ENCODE measurements around the gene NEURL1B.

Gene NEURL1B

DNA sequence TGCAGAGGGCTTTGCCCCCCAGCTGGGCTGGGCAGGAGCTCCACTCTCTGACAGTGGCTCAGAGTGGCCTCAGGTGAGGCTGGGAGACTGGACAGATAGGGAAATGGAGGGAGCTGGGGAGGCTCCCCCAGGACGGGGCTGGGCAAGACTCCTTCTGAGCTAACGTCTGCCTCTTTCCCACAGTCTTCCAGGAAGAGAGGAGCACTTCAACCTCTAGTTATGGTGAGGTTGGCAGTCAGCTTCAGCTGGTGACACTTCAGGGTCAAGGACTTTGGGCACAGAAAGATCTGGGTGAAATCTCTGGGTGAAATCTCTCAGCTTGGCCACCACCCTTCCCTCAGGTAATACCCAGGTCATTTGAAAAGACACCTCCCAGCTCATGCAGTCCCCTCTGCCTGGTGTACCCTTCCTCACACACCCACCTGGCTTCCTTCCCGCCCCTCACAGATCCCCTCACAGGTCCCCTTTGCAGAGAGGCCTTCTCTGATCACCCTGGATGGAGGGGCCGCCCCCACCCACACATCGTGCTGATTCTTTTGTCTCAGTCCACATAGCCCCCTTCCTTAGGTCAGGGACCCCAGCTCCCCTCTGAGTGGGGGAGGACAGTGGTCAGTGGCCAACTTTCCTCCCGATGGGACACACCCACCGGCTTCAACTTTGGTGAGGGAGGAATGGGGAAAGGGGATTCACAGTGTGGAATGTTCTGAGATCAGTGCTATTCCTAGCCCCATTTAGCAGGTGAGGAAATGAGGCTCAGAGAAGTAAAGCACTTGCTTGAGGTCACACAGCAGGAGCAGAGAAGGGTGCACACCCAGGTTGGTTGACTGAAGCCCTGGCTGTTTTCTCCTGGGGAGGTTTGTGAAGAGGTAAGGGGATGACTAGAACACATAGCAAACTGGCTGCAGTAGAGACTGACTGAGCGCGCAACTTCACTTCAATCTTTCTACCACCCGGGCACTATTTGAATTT is 15.8 kb upstream of the NEURL1B start:
- POLR2A ChIA-PET, result no interaction called here
- TF ChIP-seq, protein P1, sequence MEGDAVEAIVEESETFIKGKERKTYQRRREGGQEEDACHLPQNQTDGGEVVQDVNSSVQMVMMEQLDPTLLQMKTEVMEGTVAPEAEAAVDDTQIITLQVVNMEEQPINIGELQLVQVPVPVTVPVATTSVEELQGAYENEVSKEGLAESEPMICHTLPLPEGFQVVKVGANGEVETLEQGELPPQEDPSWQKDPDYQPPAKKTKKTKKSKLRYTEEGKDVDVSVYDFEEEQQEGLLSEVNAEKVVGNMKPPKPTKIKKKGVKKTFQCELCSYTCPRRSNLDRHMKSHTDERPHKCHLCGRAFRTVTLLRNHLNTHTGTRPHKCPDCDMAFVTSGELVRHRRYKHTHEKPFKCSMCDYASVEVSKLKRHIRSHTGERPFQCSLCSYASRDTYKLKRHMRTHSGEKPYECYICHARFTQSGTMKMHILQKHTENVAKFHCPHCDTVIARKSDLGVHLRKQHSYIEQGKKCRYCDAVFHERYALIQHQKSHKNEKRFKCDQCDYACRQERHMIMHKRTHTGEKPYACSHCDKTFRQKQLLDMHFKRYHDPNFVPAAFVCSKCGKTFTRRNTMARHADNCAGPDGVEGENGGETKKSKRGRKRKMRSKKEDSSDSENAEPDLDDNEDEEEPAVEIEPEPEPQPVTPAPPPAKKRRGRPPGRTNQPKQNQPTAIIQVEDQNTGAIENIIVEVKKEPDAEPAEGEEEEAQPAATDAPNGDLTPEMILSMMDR (IDR thresholded peaks at IDR 0.05; ENCODE audit: control extremely low read depth, extremely low read depth, low read depth, missing control alignments), result no peak
- no peak for DNase-seq (ENCODE audit: extremely low spot score)
- CTCF ChIA-PET, result no interaction called here

DNA sequence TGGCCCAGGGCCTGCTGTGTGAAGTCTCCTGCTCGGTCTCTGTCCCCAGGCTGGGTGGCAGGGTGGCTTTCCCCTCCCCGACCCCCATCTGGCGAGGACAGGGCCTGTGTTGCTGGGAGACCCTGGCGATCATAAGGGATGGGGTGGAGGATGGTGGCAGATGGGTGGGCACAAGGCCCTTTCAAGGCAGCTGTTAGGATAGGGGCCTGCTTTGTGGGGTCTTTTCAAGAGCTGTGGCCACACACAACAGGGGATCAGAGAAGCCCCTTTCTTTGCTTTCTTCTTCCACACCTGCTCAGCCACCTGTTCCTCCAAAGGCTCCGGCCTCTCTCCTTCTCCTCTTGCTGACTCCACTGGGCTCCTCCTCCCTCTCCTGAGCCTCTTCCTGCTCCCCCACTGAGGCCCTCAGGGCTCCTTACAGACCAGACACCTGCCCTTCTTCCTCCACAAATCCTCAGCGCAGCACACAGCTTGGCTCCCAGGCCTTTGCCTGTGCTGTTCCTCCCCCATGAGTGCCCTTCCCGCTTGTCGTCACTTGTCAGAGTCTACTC is 15.0 kb upstream of the NEURL1B start:
- DNase-seq (ENCODE audit: extremely low spot score), result no peak
- POLR2A ChIA-PET, result no interaction called here
- CTCF ChIA-PET, result no interaction called here

DNA sequence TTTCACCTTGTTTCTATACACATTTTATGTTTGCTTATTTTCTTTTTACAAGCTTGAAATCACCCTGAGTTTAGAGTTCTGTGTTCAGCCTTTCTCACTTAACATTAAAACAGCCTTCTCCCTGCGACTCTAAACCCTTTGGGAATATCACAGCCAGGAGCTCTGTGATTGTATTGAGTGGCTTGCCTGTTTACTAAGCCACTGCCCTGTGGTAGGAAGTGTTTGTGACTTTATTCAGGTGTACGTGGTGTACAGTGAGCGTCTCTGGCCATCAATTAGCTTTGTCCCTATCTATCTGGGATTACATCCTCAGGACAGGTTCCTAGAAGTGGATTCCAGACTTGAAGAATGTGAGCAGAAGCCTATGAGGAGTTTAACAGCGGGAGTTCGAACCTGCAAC is 11.0 kb upstream of the NEURL1B start:
- DNase-seq (ENCODE audit: extremely low spot score), result no peak
- POLR2A ChIA-PET, result no interaction called here
- TF ChIP-seq, protein P1 (IDR thresholded peaks at IDR 0.05; ENCODE audit: control extremely low read depth, extremely low read depth, low read depth, missing control alignments), result no peak
- CTCF ChIA-PET, result no interaction called here

More for the DNA sequence above, 15.0 kb upstream of the NEURL1B start:
- TF ChIP-seq, protein P1 (IDR thresholded peaks at IDR 0.05; ENCODE audit: control extremely low read depth, extremely low read depth, low read depth, missing control alignments), result no peak

DNA sequence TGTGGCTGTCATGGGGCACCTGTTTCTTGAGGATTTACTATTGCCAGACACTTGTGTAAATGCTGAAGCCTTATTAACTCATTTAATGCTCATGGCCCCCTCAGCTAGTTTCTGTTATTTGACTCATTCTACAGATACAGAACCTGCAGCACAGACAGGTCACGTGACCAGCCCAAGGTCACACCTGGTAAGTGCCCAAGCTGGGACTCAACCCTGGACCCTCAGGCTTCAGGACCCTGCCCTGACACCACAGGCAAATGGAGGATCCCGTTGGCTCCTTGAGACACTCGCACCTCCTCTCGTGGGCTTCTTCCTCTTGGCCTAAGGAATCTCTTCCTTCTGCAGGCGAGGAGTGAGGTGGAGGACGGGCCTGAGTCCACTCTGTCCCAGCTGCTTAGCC is 10.6 kb upstream of the NEURL1B start:
- no peak for DNase-seq (ENCODE audit: extremely low spot score)
- POLR2A ChIA-PET, result no interaction called here
- CTCF ChIA-PET, result no interaction called here
- TF ChIP-seq, protein P1 (IDR thresholded peaks at IDR 0.05; ENCODE audit: control extremely low read depth, extremely low read depth, low read depth, missing control alignments), result no peak

DNA sequence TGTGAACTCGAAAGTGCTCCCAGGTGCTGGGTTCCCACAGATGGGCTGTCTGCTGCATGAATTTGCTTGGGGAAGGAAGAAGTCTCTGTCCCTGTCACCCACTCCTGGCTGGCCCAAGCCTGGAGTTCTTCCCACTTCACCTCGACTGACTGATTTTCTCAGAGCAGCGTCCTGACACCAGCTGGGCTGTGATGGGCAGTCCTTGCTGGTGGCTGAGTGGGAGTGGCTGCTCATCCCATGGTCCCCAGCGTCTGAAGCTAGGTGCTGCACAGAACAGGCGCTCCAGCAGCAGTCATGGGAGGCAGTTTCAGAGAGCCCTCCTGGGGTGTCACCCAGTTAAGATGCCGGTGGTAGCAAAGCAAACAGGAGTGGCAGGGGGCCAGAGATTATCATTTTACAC is 10.1 kb upstream of the NEURL1B start:
- TF ChIP-seq, protein P1 (IDR thresholded peaks at IDR 0.05; ENCODE audit: control extremely low read depth, extremely low read depth, low read depth, missing control alignments), result no peak
- DNase-seq (ENCODE audit: extremely low spot score), result no peak
- POLR2A ChIA-PET, result no interaction called here
- CTCF ChIA-PET, result no interaction called here

DNA sequence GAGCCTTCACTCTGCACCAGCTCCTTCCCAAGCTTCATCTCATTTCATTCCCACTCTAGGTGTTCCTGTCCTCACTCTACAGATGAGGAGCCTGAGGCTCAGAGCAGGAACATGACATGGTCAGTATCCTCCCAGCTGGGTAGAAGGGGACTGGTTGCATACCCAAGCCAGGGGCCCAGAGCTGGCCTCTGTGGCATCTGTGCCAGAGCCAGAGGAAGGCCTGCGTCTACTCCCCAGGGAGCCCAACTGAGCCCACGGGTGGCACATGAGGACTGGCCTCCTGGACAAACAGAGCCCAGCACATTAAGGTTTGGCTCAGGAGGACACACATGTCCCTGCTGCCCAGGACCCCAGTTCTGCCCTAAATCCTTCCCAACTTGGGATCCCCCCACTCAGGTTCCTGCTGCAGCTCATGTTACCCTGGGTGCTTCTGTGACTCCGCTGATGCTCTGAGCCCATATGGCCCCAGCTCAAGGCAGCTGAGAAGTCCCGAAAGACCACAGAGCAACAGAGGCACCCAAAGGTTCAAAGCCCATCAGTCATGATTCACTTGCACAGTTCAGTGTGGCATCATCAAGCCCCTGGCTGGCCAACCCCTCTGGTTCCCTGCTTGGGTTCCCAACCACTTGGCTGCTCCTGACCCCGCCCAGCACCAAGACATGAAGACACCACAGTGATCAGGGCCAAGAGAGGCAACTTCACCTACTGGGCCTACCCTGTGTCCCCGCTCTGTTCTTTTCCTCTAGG is 8.5 kb upstream of the NEURL1B start:
- ChIA-PET POLR2A (no interaction called here), CTCF (no interaction called here)
- TF ChIP-seq, protein P1 (IDR thresholded peaks at IDR 0.05; ENCODE audit: control extremely low read depth, extremely low read depth, low read depth, missing control alignments), result no peak
- no peak for DNase-seq (ENCODE audit: extremely low spot score)
